MCF 10A (cell line): ENCODE data around the gene CEP63. TPM values are rescaled to one million over a fixed set of nuclear protein-coding genes. Genes with fewer than 3 reads are reported as not detected.

Experiments
- BruUV-seq: library from RNA; stranded (reverse); fragments of 400-500 nt; replicated peaks from 2 replicates; lab custom pipeline; 2021; lab: Mats Ljungman, UMichigan
- CTCF ChIA-PET: fragments of 300-600 bp; sonication (Branson Sonifier 250); formaldehyde crosslinking; extraction: SDS; loops from one replicate; lab custom pipeline; 2021; ENCODE audit warnings: antibody characterized with exemption, inconsistent platforms; lab: Yijun Ruan, JAX
- POLR2A ChIA-PET: fragments of 300-600, 350-650 bp; sonication (Branson Sonifier 250); formaldehyde crosslinking; extraction: SDS; loops from one replicate; lab custom pipeline; 2020; ENCODE audit warnings: antibody characterized with exemption, inconsistent platforms; lab: Yijun Ruan, JAX
- DNase-seq: peaks from one replicate; pipeline ENCODE4 v3.0.0-alpha.2; 2018; ENCODE audit not compliant: unreplicated experiment
- H3K27ac Mint-ChIP-seq: one replicate; pipeline ENCODE4 v1.8.0; 2022; ENCODE audit warnings: mild to moderate bottlenecking, low read depth, mixed read lengths; ENCODE audit not compliant: unreplicated experiment
- H3K27me3 Mint-ChIP-seq: one replicate; pipeline ENCODE4 v1.8.0; 2022; ENCODE audit warnings: mixed read lengths; ENCODE audit not compliant: insufficient read depth, unreplicated experiment
- H3K36me3 Mint-ChIP-seq: one replicate; pipeline ENCODE4 v1.8.0; 2022; ENCODE audit warnings: mild to moderate bottlenecking, moderate library complexity, mixed read lengths; ENCODE audit not compliant: insufficient read depth, unreplicated experiment
- H3K4me1 Mint-ChIP-seq: one replicate; pipeline ENCODE4 v1.8.0; 2022; ENCODE audit warnings: mixed read lengths; ENCODE audit not compliant: insufficient read depth, unreplicated experiment
- H3K4me3 Mint-ChIP-seq: one replicate; pipeline ENCODE4 v1.8.0; 2022; ENCODE audit warnings: mild to moderate bottlenecking, moderate library complexity, mixed read lengths; ENCODE audit not compliant: unreplicated experiment
- H3K9me3 Mint-ChIP-seq: one replicate; pipeline ENCODE4 v1.8.0; 2022; ENCODE audit warnings: mixed read lengths; ENCODE audit not compliant: unreplicated experiment
- CTCF ChIP-seq: fragments of 200-600 bp; IDR thresholded peaks from one replicate; pipeline ENCODE4 v1.8.0; 2022; ENCODE audit warnings: antibody characterized with exemption, mild to moderate bottlenecking; ENCODE audit not compliant: unreplicated experiment
- intact Hi-C: fragments of 100-400 bp; cut with micrococcal nuclease; formaldehyde crosslinking; loops from 2 replicates; pipeline ENCODE4 v1.14.1; 2022
- total RNA-seq: library from RNA; stranded (reverse); gene quantifications from 2 replicates; pipeline ENCODE4 v1.2.3, GENCODE V29; 2022

CEP63 gene
- total RNA-seq, 1 experiment from 2014 or later, result 40.0 TPM

DNA sequence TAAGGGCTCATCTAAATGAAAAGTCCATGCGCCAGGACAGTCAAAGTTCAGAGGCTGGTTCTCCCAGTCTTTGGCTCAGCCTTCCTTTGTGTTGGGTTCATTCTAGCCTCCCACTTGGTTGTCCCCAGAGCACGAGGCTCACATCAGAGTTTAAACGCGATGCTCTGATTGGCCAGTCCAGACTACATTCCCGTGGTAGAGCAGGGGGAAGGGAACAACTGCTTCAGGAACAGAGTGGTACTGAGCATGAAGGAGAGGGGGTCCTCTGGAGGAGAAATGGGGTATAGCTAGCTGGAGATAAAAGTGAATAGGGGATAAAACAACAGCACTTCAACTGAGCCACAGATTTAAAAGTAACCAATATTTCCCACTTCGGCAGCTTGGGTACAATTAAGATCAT, 32.2 kb upstream of the CEP63 start:
- BruUV-seq, result no TSS peak
- Mint-ChIP-seq H3K4me3 (no peak overlapping the region), H3K27ac (no peak overlapping the region), H3K27me3 (no peaks in the 10 kb centered on the region), H3K4me1 (no peaks in the 10 kb centered on the region), H3K9me3 (no peaks in the 10 kb centered on the region), H3K36me3 (no peaks in the 10 kb centered on the region)
- intact Hi-C loops, result no loop called here
- POLR2A ChIA-PET, result no interaction called here
- no peak for DNase-seq
- CTCF ChIA-PET, result interaction anchor here (2.1 kb wide), 1 partner anchor 20 kb away, joined by 5 read pairs; no protein-coding TSS in a partner anchor
- no peak for TF ChIP-seq CTCF

DNA sequence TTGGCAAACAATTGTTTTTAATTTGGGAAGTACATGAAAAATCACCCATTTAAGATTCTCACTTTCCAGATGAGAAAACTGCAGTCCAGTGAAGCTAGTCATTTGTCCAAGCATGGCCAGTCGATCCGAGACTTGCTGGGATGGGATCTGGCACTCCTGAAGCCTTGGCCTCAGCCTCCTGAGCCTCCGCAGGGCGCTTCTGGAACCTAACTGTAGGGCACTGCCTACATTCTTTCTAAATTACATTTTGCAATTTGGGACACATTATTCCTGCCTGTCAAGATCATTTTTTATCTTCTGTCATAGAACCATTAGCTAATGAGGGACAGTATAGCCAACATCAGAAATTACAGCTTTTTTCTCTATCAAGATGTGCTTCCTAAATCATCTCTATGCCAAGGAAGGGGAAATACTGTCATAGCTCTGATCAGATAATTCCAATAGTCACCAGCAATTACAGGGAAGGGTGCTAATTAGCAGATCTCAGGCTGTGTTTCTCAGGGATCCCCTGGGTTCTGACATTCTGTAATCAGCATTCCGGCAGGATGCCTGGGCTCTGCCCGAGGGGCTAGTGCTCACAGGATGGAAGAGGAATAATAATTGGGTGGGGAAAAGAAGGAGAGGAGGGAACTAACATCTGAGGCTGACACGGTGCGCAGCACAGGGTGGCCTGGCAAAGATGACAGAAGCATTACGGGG, 28.3 kb upstream of the CEP63 start:
- no peak for TF ChIP-seq CTCF
- CTCF ChIA-PET, result interaction anchor here (0.7 to 1.5 kb wide), 3 partner anchors 16 to 150 kb away, joined by 3 to 5 read pairs (median 3); no protein-coding TSS in a partner anchor
- POLR2A ChIA-PET, result interaction anchor here (1.2 kb wide), 1 partner anchor 12 kb away, joined by 3 read pairs; no protein-coding TSS in a partner anchor
- Mint-ChIP-seq H3K4me3 (no peak overlapping the region), H3K4me1 (peaks cover 10% of the 10 kb centered on the region), H3K9me3 (no peaks in the 10 kb centered on the region), H3K27ac (no peak overlapping the region), H3K36me3 (no peaks in the 10 kb centered on the region), H3K27me3 (no peaks in the 10 kb centered on the region)
- no peak for DNase-seq
- no TSS peak for BruUV-seq
- intact Hi-C loops, result no loop called here

- POLR2A ChIA-PET, result no interaction called here
- H3K36me3 Mint-ChIP-seq, result no peaks in the 10 kb centered on the region
- no peak for DNase-seq
- H3K27me3 Mint-ChIP-seq, result no peaks in the 10 kb centered on the region
- CTCF ChIA-PET, result no interaction called here
- intact Hi-C loops, result no loop called here
- peaks cover 16% of the 10 kb centered on the region for H3K4me1 Mint-ChIP-seq
- H3K9me3 Mint-ChIP-seq, result no peaks in the 10 kb centered on the region
- no TSS peak for BruUV-seq
- no peak for TF ChIP-seq CTCF
- no peak overlapping the region for H3K4me3 Mint-ChIP-seq
- H3K27ac Mint-ChIP-seq, result no peak overlapping the region
These were observed 27.4 kb upstream of the CEP63 start for GRCh38 chr3:134458406-134458945.

DNA sequence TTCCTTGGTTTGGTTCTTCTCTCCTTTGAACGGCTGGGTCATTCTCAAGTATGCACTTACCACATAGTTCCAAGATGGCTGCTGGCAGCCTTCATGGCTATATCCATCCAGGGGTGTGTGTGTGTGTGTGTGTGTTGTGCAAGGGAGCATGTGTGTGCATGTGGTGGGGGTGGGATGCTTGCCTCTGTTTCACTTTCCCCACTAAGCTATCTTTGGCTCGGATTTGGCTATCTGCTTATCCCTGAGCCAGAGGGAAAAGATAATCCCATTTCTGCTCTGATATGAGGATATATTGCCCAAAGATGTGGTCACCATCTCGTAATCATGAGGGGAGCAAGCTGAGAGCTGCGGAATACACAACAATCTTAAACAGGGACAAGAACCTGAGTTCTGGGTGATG, 26.3 kb upstream of the CEP63 start:
- no TSS peak for BruUV-seq
- no peak for TF ChIP-seq CTCF
- Mint-ChIP-seq H3K36me3 (no peaks in the 10 kb centered on the region), H3K27me3 (no peaks in the 10 kb centered on the region), H3K27ac (no peak overlapping the region), H3K9me3 (no peaks in the 10 kb centered on the region), H3K4me3 (no peak overlapping the region), H3K4me1 (peaks cover 16% of the 10 kb centered on the region)
- intact Hi-C loops, result no loop called here
- ChIA-PET POLR2A (interaction anchor here (0.6 kb wide), 1 partner anchor 20 kb away, joined by 3 read pairs; no protein-coding TSS in a partner anchor), CTCF (interaction anchor here (0.6 to 1.8 kb wide), 8 partner anchors 13 to 150 kb away, joined by 3 to 16 read pairs (median 3); no protein-coding TSS in a partner anchor)
- DNase-seq, result no peak
